ENCODE data around the gene ZNF672. TPM values are rescaled to one million over a fixed set of nuclear protein-coding genes. Genes with fewer than 3 reads are reported as not detected.

ZNF672 gene
- total RNA-seq, 1 donor, result 15.2 TPM

GRCh38 chr1:248847956-248848561 is 10.0 kb downstream of the ZNF672 start:
- Histone ChIP-seq H3K4me2 (ENCODE audit: insufficient read depth, low read length) (no peak overlapping the region), H3K27ac (ENCODE audit: low read depth, low read length) (no peak overlapping the region), H3K36me3 (ENCODE audit: insufficient read depth, low read length) (peaks cover 49% of the 10 kb centered on the region), H2AFZ (ENCODE audit: low read length) (no peak overlapping the region), H4K20me1 (ENCODE audit: insufficient read depth, low read length) (no peaks in the 10 kb centered on the region), H3K9me3 (ENCODE audit: low read depth, low read length) (no peaks in the 10 kb centered on the region), H3K4me1 (ENCODE audit: insufficient read depth, low read length) (peaks cover 3% of the 10 kb centered on the region), H3K27me3 (ENCODE audit: insufficient read depth, low read length) (no peaks in the 10 kb centered on the region), H3K79me2 (ENCODE audit: insufficient read depth, low read length) (peaks cover 18% of the 10 kb centered on the region), H3K4me3 (ENCODE audit: insufficient read depth, low read length) (no peak overlapping the region)
- no peak for DNase-seq (ENCODE audit: insufficient read length, low spot score, missing footprints)
- TF ChIP-seq, protein P1, sequence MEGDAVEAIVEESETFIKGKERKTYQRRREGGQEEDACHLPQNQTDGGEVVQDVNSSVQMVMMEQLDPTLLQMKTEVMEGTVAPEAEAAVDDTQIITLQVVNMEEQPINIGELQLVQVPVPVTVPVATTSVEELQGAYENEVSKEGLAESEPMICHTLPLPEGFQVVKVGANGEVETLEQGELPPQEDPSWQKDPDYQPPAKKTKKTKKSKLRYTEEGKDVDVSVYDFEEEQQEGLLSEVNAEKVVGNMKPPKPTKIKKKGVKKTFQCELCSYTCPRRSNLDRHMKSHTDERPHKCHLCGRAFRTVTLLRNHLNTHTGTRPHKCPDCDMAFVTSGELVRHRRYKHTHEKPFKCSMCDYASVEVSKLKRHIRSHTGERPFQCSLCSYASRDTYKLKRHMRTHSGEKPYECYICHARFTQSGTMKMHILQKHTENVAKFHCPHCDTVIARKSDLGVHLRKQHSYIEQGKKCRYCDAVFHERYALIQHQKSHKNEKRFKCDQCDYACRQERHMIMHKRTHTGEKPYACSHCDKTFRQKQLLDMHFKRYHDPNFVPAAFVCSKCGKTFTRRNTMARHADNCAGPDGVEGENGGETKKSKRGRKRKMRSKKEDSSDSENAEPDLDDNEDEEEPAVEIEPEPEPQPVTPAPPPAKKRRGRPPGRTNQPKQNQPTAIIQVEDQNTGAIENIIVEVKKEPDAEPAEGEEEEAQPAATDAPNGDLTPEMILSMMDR (IDR thresholded peaks at IDR 0.05; ENCODE audit: extremely low read depth, low read depth, low read length), result no peak

- Histone ChIP-seq H3K27ac (ENCODE audit: low read depth, low read length) (no peak overlapping the region), H3K9me3 (ENCODE audit: low read depth, low read length) (no peaks in the 10 kb centered on the region), H2AFZ (ENCODE audit: low read length) (no peak overlapping the region), H3K27me3 (ENCODE audit: insufficient read depth, low read length) (no peaks in the 10 kb centered on the region), H3K79me2 (ENCODE audit: insufficient read depth, low read length) (peaks cover 14% of the 10 kb centered on the region), H3K4me3 (ENCODE audit: insufficient read depth, low read length) (no peak overlapping the region), H3K4me2 (ENCODE audit: insufficient read depth, low read length) (no peak overlapping the region), H3K36me3 (ENCODE audit: insufficient read depth, low read length) (peaks cover 54% of the 10 kb centered on the region), H4K20me1 (ENCODE audit: insufficient read depth, low read length) (no peaks in the 10 kb centered on the region), H3K4me1 (ENCODE audit: insufficient read depth, low read length) (peaks cover 3% of the 10 kb centered on the region)
- DNase-seq (ENCODE audit: insufficient read length, low spot score, missing footprints), result no peak
- TF ChIP-seq, protein P1 (IDR thresholded peaks at IDR 0.05; ENCODE audit: extremely low read depth, low read depth, low read length), result no peak
Measured at GRCh38 chr1:248848602-248849001, 10.6 kb downstream of the ZNF672 start.

DNA sequence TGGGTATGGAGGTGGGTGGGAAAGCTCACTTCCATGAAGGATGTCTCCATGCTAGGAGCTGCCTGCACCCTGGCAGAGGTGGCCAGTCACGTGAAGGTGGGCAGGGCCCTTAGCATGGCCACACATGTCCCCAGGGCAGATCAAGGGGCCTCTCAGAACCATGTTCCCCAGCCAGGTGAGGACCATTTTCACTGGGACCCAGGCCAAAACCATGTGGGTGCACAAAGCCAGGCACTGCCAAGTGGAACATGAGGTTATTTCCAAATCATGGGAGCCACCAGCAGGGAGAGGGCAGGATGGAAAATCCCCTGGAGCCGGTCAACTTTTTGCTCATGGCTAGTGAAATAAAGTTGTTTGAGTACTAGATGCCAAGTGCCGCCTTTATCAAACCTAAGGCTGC is 11.1 kb downstream of the ZNF672 start:
- H3K27ac ChIP-seq (ENCODE audit: low read depth, low read length), result no peak overlapping the region
- no peaks in the 10 kb centered on the region for H3K27me3 ChIP-seq (ENCODE audit: insufficient read depth, low read length)
- peaks cover 3% of the 10 kb centered on the region for H3K4me1 ChIP-seq (ENCODE audit: insufficient read depth, low read length)
- peaks cover 10% of the 10 kb centered on the region for H3K79me2 ChIP-seq (ENCODE audit: insufficient read depth, low read length)
- peak; percentile 37 for DNase-seq (ENCODE audit: insufficient read length, low spot score, missing footprints)
- no peak overlapping the region for H2AFZ ChIP-seq (ENCODE audit: low read length)
- no peak overlapping the region for H3K4me2 ChIP-seq (ENCODE audit: insufficient read depth, low read length)
- TF ChIP-seq, protein P1 (IDR thresholded peaks at IDR 0.05; ENCODE audit: extremely low read depth, low read depth, low read length), result no peak
- no peak overlapping the region for H3K4me3 ChIP-seq (ENCODE audit: insufficient read depth, low read length)
- no peaks in the 10 kb centered on the region for H3K9me3 ChIP-seq (ENCODE audit: low read depth, low read length)
- H3K36me3 ChIP-seq (ENCODE audit: insufficient read depth, low read length), result peaks cover 58% of the 10 kb centered on the region
- H4K20me1 ChIP-seq (ENCODE audit: insufficient read depth, low read length), result no peaks in the 10 kb centered on the region

DNA sequence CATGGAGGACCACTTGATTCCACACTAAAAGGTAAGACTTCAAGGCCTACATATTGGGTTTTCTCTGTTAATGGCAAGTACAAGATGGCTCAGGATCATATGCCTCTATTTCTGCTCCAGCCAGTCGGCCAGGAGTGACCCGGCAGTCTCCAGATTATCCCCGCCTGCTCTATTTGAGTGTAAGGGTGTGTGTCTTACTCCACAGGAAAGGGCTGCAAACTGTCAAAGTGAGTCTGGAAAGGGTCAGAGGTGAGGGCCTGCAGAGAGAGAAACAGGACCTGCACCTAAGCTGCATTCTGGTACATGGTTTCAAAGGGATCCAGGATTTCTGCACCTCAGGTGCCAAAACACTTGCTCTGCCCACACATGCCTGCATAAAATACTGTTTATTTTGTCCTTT is 11.6 kb downstream of the ZNF672 start:
- Histone ChIP-seq H3K27me3 (ENCODE audit: insufficient read depth, low read length) (no peaks in the 10 kb centered on the region), H3K9me3 (ENCODE audit: low read depth, low read length) (no peaks in the 10 kb centered on the region), H3K36me3 (ENCODE audit: insufficient read depth, low read length) (peaks cover 61% of the 10 kb centered on the region), H3K4me3 (ENCODE audit: insufficient read depth, low read length) (no peak overlapping the region), H3K4me2 (ENCODE audit: insufficient read depth, low read length) (no peak overlapping the region), H3K4me1 (ENCODE audit: insufficient read depth, low read length) (peaks cover under 1% of the 10 kb centered on the region), H4K20me1 (ENCODE audit: insufficient read depth, low read length) (no peaks in the 10 kb centered on the region), H2AFZ (ENCODE audit: low read length) (no peak overlapping the region), H3K27ac (ENCODE audit: low read depth, low read length) (no peak overlapping the region), H3K79me2 (ENCODE audit: insufficient read depth, low read length) (peaks cover 6% of the 10 kb centered on the region)
- DNase-seq (ENCODE audit: insufficient read length, low spot score, missing footprints), result no peak
- TF ChIP-seq, protein P1 (IDR thresholded peaks at IDR 0.05; ENCODE audit: extremely low read depth, low read depth, low read length), result no peak

Measured in osteoblast (primary cell).